Measurements from ENCODE around the gene RAB15.
"Not testable (repeated sequence)": the region's sequence is repeated elsewhere in the genome, so short reads cannot be mapped to it uniquely, and the experiment has no call there.

The RAB15 gene

DNA sequence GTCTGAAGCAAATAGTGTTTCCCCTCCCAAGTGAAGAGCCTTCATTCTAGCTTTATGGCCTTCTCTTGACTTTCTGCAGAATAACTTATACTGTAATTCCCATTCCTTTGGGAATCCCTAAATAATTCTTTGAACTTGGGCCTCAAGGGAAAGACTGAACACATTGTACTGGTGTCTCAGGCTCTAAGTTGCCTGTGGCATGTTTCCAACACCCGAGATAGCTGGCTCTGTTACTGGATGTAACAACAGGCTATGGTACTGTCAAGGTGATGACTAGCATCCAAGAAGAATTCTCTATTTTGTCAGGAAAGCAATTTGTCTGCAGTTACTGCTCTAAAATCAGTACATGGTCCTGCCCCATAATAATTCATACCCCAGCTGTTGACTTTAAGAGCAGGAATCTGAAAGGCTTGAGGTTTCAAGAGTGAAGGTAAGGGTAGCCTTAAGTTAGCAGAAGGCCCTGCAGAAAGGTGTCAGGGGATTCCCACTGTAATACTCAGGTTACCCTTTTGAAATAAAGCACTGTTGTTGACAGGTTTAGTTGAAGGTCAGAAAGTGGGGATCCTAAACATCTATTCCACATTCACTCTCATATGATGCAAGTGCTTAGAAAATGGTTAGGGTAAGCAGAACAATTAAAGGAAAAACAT lies 34.8 kb downstream of the RAB15 start:
- DNase-seq, result no peak

DNA sequence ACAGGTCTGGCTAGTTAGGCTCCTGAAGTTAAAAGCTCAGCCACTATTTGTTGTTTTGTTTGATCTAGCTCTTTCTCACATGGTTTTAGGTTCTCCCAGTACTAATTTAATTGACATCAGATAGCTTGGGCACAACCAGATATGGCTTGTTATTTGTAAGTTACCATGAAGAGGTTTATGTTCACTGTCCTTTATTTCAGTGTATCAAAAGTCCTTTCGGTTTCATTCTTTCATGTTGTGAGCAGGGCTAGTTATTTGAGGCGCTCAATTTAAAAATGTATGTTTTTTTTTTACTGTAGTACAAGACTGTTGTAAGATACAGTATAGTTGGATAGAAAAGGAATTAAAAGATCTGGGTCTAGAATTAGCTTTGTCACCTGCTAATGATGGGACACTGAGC lies 36.6 kb downstream of the RAB15 start:
- no peak for DNase-seq

- DNase-seq, result no peak
These were observed 37.7 kb downstream of the RAB15 start for GRCh38 chr14:64934338-64934929.

DNA sequence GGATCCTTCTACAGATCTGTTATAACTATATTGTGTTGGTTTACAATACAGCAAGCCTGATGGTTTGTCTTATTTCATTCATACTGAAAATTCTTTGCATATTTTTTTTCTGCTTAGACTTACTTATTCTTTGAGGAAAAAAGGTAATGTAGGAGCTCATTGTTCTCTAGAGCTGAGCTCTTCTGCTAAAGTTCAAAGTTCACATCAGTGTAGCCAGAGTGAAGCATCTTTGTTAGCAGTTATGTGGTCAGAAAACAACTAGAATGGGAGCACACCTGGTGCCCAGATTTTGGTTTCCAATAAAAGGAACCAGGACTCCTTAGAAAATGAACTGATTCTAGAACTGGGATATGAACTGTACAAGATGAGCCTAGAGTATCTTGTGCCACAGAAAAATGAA lies 39.9 kb downstream of the RAB15 start:
- no peak for DNase-seq

GRCh38 chr14:64931123-64931522 lies 41.0 kb downstream of the RAB15 start:
- no peak for DNase-seq

GRCh38 chr14:64930085-64930843 lies 41.9 kb downstream of the RAB15 start:
- no peak for DNase-seq

- DNase-seq, result no peak
These were observed 43.1 kb downstream of the RAB15 start for GRCh38 chr14:64929014-64929359.

- no peak for DNase-seq
These were observed 43.7 kb downstream of the RAB15 start for GRCh38 chr14:64928239-64929013.

DNA sequence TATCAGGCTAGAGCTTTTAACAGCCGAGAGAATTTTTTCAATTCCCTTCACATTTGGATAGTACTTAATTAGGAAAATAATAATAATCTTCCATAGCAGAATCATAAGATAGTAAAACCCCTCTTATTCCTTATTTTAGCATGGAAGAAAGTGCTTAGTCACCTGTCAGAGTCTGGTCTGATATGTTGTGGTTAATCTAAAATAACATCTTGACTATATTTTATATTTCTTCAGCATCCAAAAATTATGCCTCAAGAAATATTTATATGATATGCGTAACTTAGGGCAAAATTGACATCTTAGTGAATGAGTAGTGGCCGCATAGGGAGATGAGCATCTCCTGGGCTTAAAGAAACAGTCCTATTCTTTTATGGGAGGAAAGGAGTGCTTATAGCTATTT lies 45.1 kb downstream of the RAB15 start:
- DNase-seq, result no peak

- no peak for DNase-seq
These were observed 45.6 kb downstream of the RAB15 start for GRCh38 chr14:64926398-64926995.

DNA sequence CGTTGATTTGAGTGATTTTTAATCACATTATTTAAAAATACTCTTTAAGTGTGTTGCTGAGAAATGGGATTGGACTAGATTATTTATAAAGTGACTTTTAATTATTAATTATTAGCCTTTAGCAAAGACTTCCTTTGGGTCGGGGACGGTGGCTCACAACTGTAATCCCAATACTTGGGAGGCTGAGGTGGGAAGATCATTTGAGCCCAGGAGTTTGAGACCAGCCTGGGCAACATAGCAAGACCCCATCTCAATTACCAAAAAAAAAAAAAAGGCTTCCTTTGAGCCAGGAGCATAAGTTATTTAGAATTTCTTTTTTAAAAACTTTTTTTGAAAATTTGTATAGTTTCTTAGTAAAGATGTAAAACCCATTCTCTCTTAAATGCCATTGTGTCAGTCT lies 49.1 kb downstream of the RAB15 start:
- DNase-seq, result no peak

GRCh38 chr14:64920465-64920864 lies 51.7 kb downstream of the RAB15 start:
- DNase-seq, result no peak

DNA sequence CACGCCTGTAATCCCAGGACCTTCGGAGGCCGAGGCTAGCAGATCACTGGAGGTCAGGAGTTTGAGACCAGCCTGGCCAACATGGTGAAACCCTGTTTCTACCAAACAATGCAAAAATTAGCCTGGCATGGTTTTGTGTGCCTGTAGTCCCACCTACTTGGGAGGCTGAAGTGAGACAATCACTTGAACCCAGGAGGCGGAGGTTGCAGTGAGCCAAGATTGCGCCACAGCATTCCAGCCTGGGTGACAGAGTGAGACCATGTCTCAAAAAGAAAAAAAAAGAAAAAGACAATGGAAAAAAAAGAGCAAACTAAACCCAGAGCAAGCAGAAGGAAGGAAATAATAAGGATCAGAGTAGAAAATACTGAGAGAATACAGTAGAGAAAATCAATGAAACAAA lies 52.5 kb downstream of the RAB15 start:
- no peak for DNase-seq

GRCh38 chr14:64919215-64919614 lies 52.9 kb downstream of the RAB15 start:
- no peak for DNase-seq

GRCh38 chr14:64918216-64918615 lies 53.9 kb downstream of the RAB15 start:
- DNase-seq, result no peak

DNA sequence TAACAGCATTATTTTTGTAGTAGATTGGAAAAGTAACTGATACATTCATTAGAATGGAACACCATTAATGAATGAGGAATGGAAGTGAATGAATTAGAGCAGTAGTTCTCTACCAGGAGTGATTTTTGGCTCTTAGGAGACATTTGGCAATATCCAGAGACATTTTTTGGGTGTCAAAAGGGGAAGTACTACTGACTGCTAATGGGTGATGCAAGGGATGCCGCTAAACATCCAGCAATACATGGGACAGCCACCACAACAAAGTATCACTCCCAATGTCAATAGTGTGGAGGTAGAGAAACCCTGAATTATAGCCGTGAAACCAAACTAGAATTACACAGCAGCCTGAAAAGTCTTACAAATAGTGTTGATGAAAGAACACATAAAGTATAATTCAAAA lies 56.3 kb downstream of the RAB15 start:
- peak; percentile 76 to 85 for DNase-seq

DNA sequence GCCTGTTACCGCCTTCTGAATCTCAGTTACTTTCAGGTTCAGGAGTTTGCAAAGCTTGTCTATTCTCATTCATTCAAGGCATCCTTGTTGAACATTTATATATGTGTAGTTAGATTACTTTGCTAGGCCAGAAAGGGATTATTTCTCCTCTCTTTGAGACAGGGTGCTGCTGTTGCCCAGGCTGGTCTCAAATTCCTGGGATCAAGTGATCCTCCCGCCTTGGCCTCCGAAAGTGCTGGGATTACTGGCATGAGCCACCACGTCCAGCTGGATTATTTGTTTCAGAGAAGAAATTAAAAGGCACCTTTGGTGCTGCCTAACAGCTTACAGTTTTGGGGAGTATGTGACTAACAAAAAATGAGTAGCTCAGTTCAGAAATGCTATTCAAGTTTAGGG lies 57.1 kb downstream of the RAB15 start:
- DNase-seq, result no peak

- DNase-seq, result peak; percentile 100
These were observed 57.7 kb downstream of the RAB15 start, which contains the start of gene CHURC1 for GRCh38 chr14:64914237-64915028. CHURC1 (plus strand) TSS chr14:64914455; CDS start chr14:64914496, 41 bp downstream.

GRCh38 chr14:64913477-64913876 lies 58.7 kb downstream of the RAB15 start:
- not testable (repeated sequence) for DNase-seq

DNA sequence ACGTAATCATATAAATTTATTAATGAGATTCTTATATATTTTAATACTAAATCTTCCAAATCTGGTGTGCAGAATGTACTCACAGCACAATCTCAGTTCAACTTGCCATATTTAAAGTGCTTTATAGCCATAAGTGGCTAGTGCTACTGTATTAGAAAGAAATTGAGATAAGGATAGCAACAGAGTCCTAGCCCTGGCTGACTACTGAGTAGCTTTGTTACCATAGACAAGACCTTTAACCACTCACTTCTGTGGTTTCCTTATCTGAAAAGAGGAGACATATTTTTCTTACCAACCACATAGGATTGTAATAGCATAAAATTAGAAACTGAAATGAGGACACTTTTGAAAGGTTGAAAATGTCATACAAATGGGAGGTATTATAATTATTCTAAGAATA lies 59.9 kb downstream of the RAB15 start:
- DNase-seq, result no peak

DNA sequence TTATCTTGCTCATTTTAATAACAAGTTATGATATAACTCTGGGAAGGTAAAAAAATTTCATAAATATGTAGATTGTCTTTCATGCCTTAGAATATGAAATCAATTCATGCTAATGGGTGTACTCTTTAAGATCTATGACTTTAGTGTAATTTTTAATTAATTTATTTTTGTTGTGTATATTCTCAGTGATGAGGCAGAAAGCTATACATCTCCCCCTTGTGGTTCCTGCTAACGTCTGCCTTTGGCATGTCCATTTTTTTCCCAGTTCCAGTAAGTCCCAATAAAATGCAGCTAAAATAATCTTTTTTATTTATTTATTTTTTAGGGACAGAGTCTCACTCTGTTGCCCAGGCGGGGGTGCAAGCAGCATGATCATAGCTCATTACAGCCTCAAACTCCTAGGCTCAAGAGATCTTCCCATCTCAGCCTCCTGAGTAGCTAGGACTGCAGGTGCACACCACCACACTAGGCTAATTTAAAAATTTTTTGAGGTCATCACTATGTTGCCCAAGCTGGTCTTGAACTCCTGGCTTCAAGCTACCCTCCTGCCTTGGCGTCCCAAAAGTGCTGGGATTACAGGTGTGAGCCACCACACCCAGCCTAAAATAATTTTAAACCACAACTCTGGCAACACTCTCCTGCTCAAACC lies 61.2 kb downstream of the RAB15 start:
- peak; percentile 15 to 20 for DNase-seq

Measured in inflammatory macrophage (primary cell).